ENCODE data around the gene ZNF211.

ZNF211 gene

GRCh38 chr19:57672466-57672865 is 39.5 kb downstream of the ZNF211 start:
- TF ChIP-seq GLIS3 (CRISPR knock-in tag; IDR thresholded peaks at IDR 0.05): no peak
- no peak for TF ChIP-seq ZC3H10 (CRISPR knock-in tag; IDR thresholded peaks at IDR 0.05)
- no peak for TF ChIP-seq OSR1 (CRISPR knock-in tag; IDR thresholded peaks at IDR 0.05)
- no peak for TF ChIP-seq CSDC2 (CRISPR knock-in tag; IDR thresholded peaks at IDR 0.05)
- no peak for TF ChIP-seq ZFP3 (CRISPR knock-in tag; IDR thresholded peaks at IDR 0.05)
- ATAC-seq: no peak

- no peak for ATAC-seq
- TF ChIP-seq ARNTL (CRISPR knock-in tag; IDR thresholded peaks at IDR 0.05; ENCODE audit: borderline replicate concordance, low read depth) (no peak), CSDC2 (CRISPR knock-in tag; IDR thresholded peaks at IDR 0.05) (no peak), ZFP30 (CRISPR knock-in tag; IDR thresholded peaks at IDR 0.05) (no peak), ZNF565 (CRISPR knock-in tag; conservative IDR thresholded peaks at IDR 0.05; ENCODE audit: low read depth) (no peak), CSRNP3 (CRISPR knock-in tag; IDR thresholded peaks at IDR 0.05) (no peak), ZC3H10 (CRISPR knock-in tag; IDR thresholded peaks at IDR 0.05) (no peak), POU6F1 (CRISPR knock-in tag; IDR thresholded peaks at IDR 0.05; ENCODE audit: borderline replicate concordance, low read depth) (no peak), ZNF70 (CRISPR knock-in tag; IDR thresholded peaks at IDR 0.05) (no peak), PPARA (CRISPR knock-in tag; IDR thresholded peaks at IDR 0.05; ENCODE audit: borderline replicate concordance) (no peak)
Observed at GRCh38 chr19:57675881-57676280, 42.9 kb downstream of the ZNF211 start.

GRCh38 chr19:57682226-57682766 is 49.3 kb downstream of the ZNF211 start:
- ATAC-seq: no peak; the same call in 2 of the 3 replicates
- TF ChIP-seq ZC3H10 (CRISPR knock-in tag; IDR thresholded peaks at IDR 0.05): no peak
- no peak for TF ChIP-seq ZFP30 (CRISPR knock-in tag; IDR thresholded peaks at IDR 0.05)
- no peak for TF ChIP-seq ZNF8 (CRISPR knock-in tag; IDR thresholded peaks at IDR 0.05)
- no peak for TF ChIP-seq CSRNP3 (CRISPR knock-in tag; IDR thresholded peaks at IDR 0.05)
- no peak for TF ChIP-seq BACH2 (CRISPR knock-in tag; IDR thresholded peaks at IDR 0.05; ENCODE audit: borderline replicate concordance)
- TF ChIP-seq CREB5 (CRISPR knock-in tag; IDR thresholded peaks at IDR 0.05; ENCODE audit: low read depth): no peak
- no peak for TF ChIP-seq ISL1 (CRISPR knock-in tag; IDR thresholded peaks at IDR 0.05)
- no peak for TF ChIP-seq ZNF565 (CRISPR knock-in tag; conservative IDR thresholded peaks at IDR 0.05; ENCODE audit: low read depth)
- TF ChIP-seq PPARA (CRISPR knock-in tag; IDR thresholded peaks at IDR 0.05; ENCODE audit: borderline replicate concordance): no peak
- no peak for TF ChIP-seq ZNF70 (CRISPR knock-in tag; IDR thresholded peaks at IDR 0.05)

- no peak for ATAC-seq
- no peak for TF ChIP-seq POU6F1 (CRISPR knock-in tag; IDR thresholded peaks at IDR 0.05; ENCODE audit: borderline replicate concordance, low read depth)
- no peak for TF ChIP-seq SNAI2 (CRISPR knock-in tag; IDR thresholded peaks at IDR 0.05)
- TF ChIP-seq OSR1 (CRISPR knock-in tag; IDR thresholded peaks at IDR 0.05): no peak
- no peak for TF ChIP-seq ZNF8 (CRISPR knock-in tag; IDR thresholded peaks at IDR 0.05)
- TF ChIP-seq ZC3H10 (CRISPR knock-in tag; IDR thresholded peaks at IDR 0.05): no peak
- TF ChIP-seq CSDC2 (CRISPR knock-in tag; IDR thresholded peaks at IDR 0.05): no peak
- TF ChIP-seq CREB5 (CRISPR knock-in tag; IDR thresholded peaks at IDR 0.05; ENCODE audit: low read depth): no peak
- TF ChIP-seq TSHZ2 (CRISPR knock-in tag; IDR thresholded peaks at IDR 0.05): no peak
- no peak for TF ChIP-seq CSRNP3 (CRISPR knock-in tag; IDR thresholded peaks at IDR 0.05)
- TF ChIP-seq TCF4 (CRISPR knock-in tag; IDR thresholded peaks at IDR 0.05; ENCODE audit: borderline replicate concordance): no peak
- TF ChIP-seq ZFP30 (CRISPR knock-in tag; IDR thresholded peaks at IDR 0.05): no peak
Observed at GRCh38 chr19:57686727-57687126, 53.8 kb downstream of the ZNF211 start.
